H1 (cell line): ENCODE data around the gene AFG1L. TPM values are rescaled to one million over a fixed set of nuclear protein-coding genes. Genes with fewer than 3 reads are reported as not detected.

ENCODE experiments used
- CTCF ChIA-PET: fragments of 300-600 bp; sonication (Branson Sonifier 250); formaldehyde crosslinking; loops from one replicate; lab custom pipeline; 2021; ENCODE audit not compliant: partially characterized antibody; lab: Charles Lee
- POLR2A ChIA-PET: fragments of 300-600 bp; sonication (Branson Sonifier 250); formaldehyde crosslinking; loops from one replicate; lab custom pipeline; 2021; ENCODE audit warnings: inconsistent platforms; ENCODE audit not compliant: partially characterized antibody; lab: Charles Lee
- DNase-seq, 2 experiments: peaks; one replicate each; pipeline versions ENCODE4 v3.0.0 to v3.0.0-alpha.2; 2010 to 2022; ENCODE audit warnings: low spot score in 2 of 2, low read depth in 1 of 2, mixed read lengths in 1 of 2
- FAIRE-seq: peaks from 2 replicates; lab custom pipeline; 2011; peaks lifted over from hg19 to GRCh38; lab: Jason Lieb, UNC
- H2AFZ ChIP-seq: 2 replicates; pipeline ENCODE4 v1.8.1; 2012; ENCODE audit warnings: low read length, inconsistent platforms
- H2AK5ac ChIP-seq: 2 replicates; pipeline ENCODE4 v1.6.1; 2013; ENCODE audit warnings: low read depth, low read length
- H2BK120ac ChIP-seq: replicated peaks from 2 replicates; pipeline ENCODE3; 2013; ENCODE audit warnings: low read depth, low read length, inconsistent platforms
- H2BK12ac ChIP-seq: 2 replicates; pipeline ENCODE4 v1.6.1; 2013; ENCODE audit warnings: low read depth, low read length
- H2BK15ac ChIP-seq: 2 replicates; pipeline ENCODE4 v1.6.1; 2013; ENCODE audit warnings: low read length
- H2BK20ac ChIP-seq: 2 replicates; pipeline ENCODE4 v1.6.1; 2013; ENCODE audit warnings: low read length
- H2BK5ac ChIP-seq: 2 replicates; pipeline ENCODE4 v1.6.1; 2013; ENCODE audit warnings: low read depth, low read length
- H3K14ac ChIP-seq: 2 replicates; pipeline ENCODE4 v1.6.1; 2013; ENCODE audit warnings: inconsistent platforms; ENCODE audit not compliant: insufficient read length
- H3K18ac ChIP-seq: 2 replicates; pipeline ENCODE4 v1.6.1; 2013; ENCODE audit warnings: low read length; ENCODE audit errors: extremely low read depth
- H3K23ac ChIP-seq: 2 replicates; pipeline ENCODE4 v1.6.1; 2013; ENCODE audit warnings: inconsistent platforms; ENCODE audit not compliant: insufficient read length
- H3K23me2 ChIP-seq: 2 replicates; pipeline ENCODE4 v1.6.1; 2013; ENCODE audit warnings: low read depth, low read length
- H3K27ac ChIP-seq: 2 replicates; pipeline ENCODE4 v1.6.1; 2011; ENCODE audit warnings: low read depth, low read length, inconsistent platforms
- H3K27me3 ChIP-seq, 4 experiments: replicated peaks in 1 of 4; 1 replicate in 1 of 4; 2 replicates in 3 of 4; pipeline versions ENCODE4 v1.6.1 to v1.8.1; 2011 to 2013; ENCODE audit warnings: low read length in 3 of 4, mild to moderate bottlenecking in 3 of 4, inconsistent platforms in 2 of 4, mixed read lengths in 2 of 4, moderate library complexity in 1 of 4; ENCODE audit not compliant: control insufficient read depth in 3 of 4, insufficient read depth in 3 of 4; ENCODE audit errors: extremely low read depth in 1 of 4
- H3K36me3 ChIP-seq, 4 experiments: 2 replicates each; pipeline versions ENCODE4 v1.6.1 to v1.8.1; 2011 to 2013; ENCODE audit warnings: mild to moderate bottlenecking in 4 of 4, low read length in 3 of 4, moderate library complexity in 2 of 4, control low read depth in 1 of 4, inconsistent platforms in 1 of 4; ENCODE audit not compliant: insufficient read depth in 4 of 4, control insufficient read depth in 2 of 4
- H3K4ac ChIP-seq: replicated peaks from 2 replicates; pipeline ENCODE3; 2013; ENCODE audit warnings: low read length, low read depth, mixed read lengths, inconsistent platforms; ENCODE audit not compliant: insufficient read length
- H3K4me1 ChIP-seq, 4 experiments: replicated peaks in 1 of 4; 1 replicate in 1 of 4; 2 replicates in 3 of 4; pipeline versions ENCODE4 v1.6.1 to v1.8.1; 2011 to 2013; ENCODE audit warnings: low read length in 3 of 4, inconsistent platforms in 2 of 4, mixed read lengths in 1 of 4; ENCODE audit not compliant: insufficient read depth in 4 of 4, control insufficient read depth in 3 of 4
- H3K4me2 ChIP-seq, 2 experiments: 2 replicates each; pipeline versions ENCODE4 v1.6.1 to v1.8.1; 2011 to 2013; ENCODE audit warnings: low read depth in 2 of 2, low read length in 2 of 2, control low read depth in 1 of 2, inconsistent platforms in 1 of 2, mild to moderate bottlenecking in 1 of 2; ENCODE audit not compliant: insufficient read depth in 1 of 2
- H3K4me3 ChIP-seq, 4 experiments: fragments of 200-600, 300-600 bp in 1 of 4; sonication (generic), shearing (Covaris generic), sonication (Bioruptor Twin) in 1 of 4; 2 replicates each; pipeline versions ENCODE4 v1.5.1 to v1.8.1; 2011 to 2016; ENCODE audit warnings: low read length in 4 of 4, low read depth in 3 of 4, control low read depth in 2 of 4, inconsistent platforms in 2 of 4, mild to moderate bottlenecking in 2 of 4, mixed read lengths in 1 of 4, moderate library complexity in 1 of 4; ENCODE audit not compliant: insufficient read depth in 2 of 4; ENCODE audit errors: extremely low read depth in 1 of 4
- H3K56ac ChIP-seq: replicated peaks from 2 replicates; pipeline ENCODE3; 2013; ENCODE audit warnings: low read depth, mild to moderate bottlenecking, mixed read lengths, low read length, inconsistent platforms; ENCODE audit not compliant: insufficient read length
- H3K79me1 ChIP-seq: 2 replicates; pipeline ENCODE4 v1.6.1; 2013; ENCODE audit warnings: low read depth, low read length, control low read depth
- H3K79me2 ChIP-seq, 2 experiments: 2 replicates each; pipeline versions ENCODE4 v1.6.1 to v1.8.1; 2012 to 2013; ENCODE audit warnings: low read length in 2 of 2, mild to moderate bottlenecking in 2 of 2, inconsistent platforms in 1 of 2; ENCODE audit not compliant: insufficient read depth in 2 of 2, control insufficient read depth in 1 of 2
- H3K9ac ChIP-seq, 4 experiments: replicated peaks in 1 of 4; 1 replicate in 1 of 4; 2 replicates in 3 of 4; pipeline versions ENCODE4 v1.6.1 to v1.8.1; 2011 to 2013; ENCODE audit warnings: low read depth in 3 of 4, low read length in 3 of 4, control low read depth in 2 of 4, mild to moderate bottlenecking in 2 of 4, moderate library complexity in 2 of 4, inconsistent platforms in 1 of 4; ENCODE audit errors: extremely low read depth in 1 of 4
- H3K9me3 ChIP-seq, 2 experiments: 2 replicates each; pipeline versions ENCODE4 v1.6.1 to v1.8.1; 2012 to 2013; ENCODE audit warnings: mild to moderate bottlenecking in 2 of 2, moderate library complexity in 2 of 2, control low read depth in 1 of 2, inconsistent platforms in 1 of 2, low read depth in 1 of 2, low read length in 1 of 2, mixed read lengths in 1 of 2; ENCODE audit not compliant: insufficient read depth in 2 of 2
- H4K20me1 ChIP-seq, 2 experiments: replicated peaks in 1 of 2; 2 replicates each; pipeline versions ENCODE3 to v1.8.1; 2011 to 2013; ENCODE audit warnings: inconsistent platforms in 2 of 2, low read length in 2 of 2, mild to moderate bottlenecking in 1 of 2; ENCODE audit not compliant: insufficient read depth in 2 of 2, control insufficient read depth in 1 of 2
- H4K5ac ChIP-seq: 2 replicates; pipeline ENCODE4 v1.6.1; 2013; ENCODE audit warnings: low read length, low read depth, mixed read lengths, inconsistent platforms; ENCODE audit not compliant: insufficient read length
- H4K8ac ChIP-seq: 2 replicates; pipeline ENCODE4 v1.8.0; 2013; ENCODE audit warnings: mild to moderate bottlenecking, moderate library complexity, low read length, inconsistent platforms; ENCODE audit not compliant: insufficient read depth; ENCODE audit errors: extremely low read depth
- H4K91ac ChIP-seq: replicated peaks from 2 replicates; pipeline ENCODE3; 2013; ENCODE audit warnings: low read length, mixed read lengths, inconsistent platforms; ENCODE audit not compliant: insufficient read length
- SUZ12 ChIP-seq: fragments of 200-600 bp; sonication (generic); IDR thresholded peaks from 2 replicates; pipeline ENCODE4 v1.6.1; 2012; ENCODE audit warnings: mild to moderate bottlenecking, inconsistent platforms, low read length, moderate library complexity, mixed read lengths
- polyA plus RNA-seq, 7 experiments: library from polyadenylated mRNA; depleted of rRNA in 3 of 7; stranded (reverse) in 5 of 7; unstranded in 2 of 7; fragments of >200 nt in 5 of 7; fragments of 200-250 nt in 2 of 7; gene quantifications; 1 replicate in 5 of 7; 2 replicates in 1 of 7; 4 replicates in 1 of 7; pipeline versions ENCODE4 v1.2.1 to v1.2.3, GENCODE V29; 2011 to 2013; ENCODE audit warnings: missing spikeins in 2 of 7, mixed read lengths in 2 of 7
- total RNA-seq: library from RNA; stranded (reverse); fragmentation: NEBNext Ultra II Directional; extraction: Animal tissue kit (Norgen Biotek cat#: 25700); gene quantifications from 2 replicates; pipeline ENCODE4 v1.2.1, GENCODE V29; 2021

AFG1L gene
- total and polyA plus RNA-seq, 2 of the 8 experiments (the other 6 are each of a cell fraction or from before 2014, with no cell fraction given), result 0.98 to 5.7 TPM

DNA sequence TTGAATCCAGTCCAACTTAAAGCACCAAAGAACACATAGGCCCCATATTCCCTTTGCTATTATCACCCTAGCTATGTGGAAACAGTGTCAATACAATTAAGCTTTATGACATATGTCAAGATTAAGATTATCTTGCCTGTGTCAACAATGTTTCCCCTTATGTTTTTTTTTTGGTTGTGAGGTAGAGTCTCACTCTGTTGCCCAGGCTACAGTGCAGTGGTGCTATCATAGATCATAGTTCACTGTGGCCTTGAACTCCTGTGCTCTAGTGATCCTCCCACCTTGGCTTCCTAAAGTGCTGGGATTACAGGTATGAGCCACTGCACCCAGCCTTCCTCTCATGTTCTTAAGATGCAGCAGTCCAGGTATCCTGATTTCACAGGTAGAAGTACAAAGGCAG is 17.8 kb downstream of the AFG1L start:
- Histone ChIP-seq H3K23ac (no peak overlapping the region), H3K27me3 (no peaks in the 10 kb centered on the region), H4K20me1 (no peaks in the 10 kb centered on the region), H3K9me3 (no peaks in the 10 kb centered on the region), H4K91ac (no peak overlapping the region), H2AFZ (no peak overlapping the region), H3K4me2 (no peak overlapping the region), H3K18ac (no peak overlapping the region), H3K56ac (no peak overlapping the region), H3K4me1 (no peaks in the 10 kb centered on the region), H2BK15ac (no peak overlapping the region), H3K14ac (no peak overlapping the region), H2BK20ac (no peak overlapping the region), H4K8ac (no peak overlapping the region), H3K9ac (no peak overlapping the region), H3K23me2 (no peaks in the 10 kb centered on the region), H3K79me2 (no peaks in the 10 kb centered on the region), H3K4ac (no peak overlapping the region), H2BK12ac (no peak overlapping the region), H3K79me1 (no peaks in the 10 kb centered on the region), H3K27ac (no peak overlapping the region), H2AK5ac (no peak overlapping the region)
- FAIRE-seq (no peak), DNase-seq (no peak)
- ChIA-PET POLR2A (no interaction called here), CTCF (interaction anchor here (0.6 kb wide), 1 partner anchor 137 kb away, joined by 3 read pairs; no protein-coding TSS in a partner anchor)
- TF ChIP-seq SUZ12, result no peak
- TF ChIP-seq, all 59 proteins: peak for 0
- Histone ChIP-seq H2BK5ac (no peak overlapping the region), H3K36me3 (no peaks in the 10 kb centered on the region), H2BK120ac (no peak overlapping the region), H4K5ac (no peak overlapping the region), H3K4me3 (no peak overlapping the region)
